Nephron (organoid): ENCODE measurements around the gene SNRNP200.

Experiments used
- H3K27ac Mint-ChIP-seq, 3 experiments: 2 replicates each; pipeline ENCODE4 v1.8.0; 2020; ENCODE audit warnings: mixed read lengths in 3 of 3, mild to moderate bottlenecking in 2 of 3, moderate library complexity in 1 of 3
- H3K27me3 Mint-ChIP-seq: 2 replicates; pipeline ENCODE4 v1.8.0; 2021; ENCODE audit warnings: low read depth, mild to moderate bottlenecking, moderate library complexity, mixed read lengths
- H3K36me3 Mint-ChIP-seq: 2 replicates; pipeline ENCODE4 v1.8.0; 2020; ENCODE audit warnings: low read depth, mixed read lengths
- H3K4me1 Mint-ChIP-seq: 2 replicates; pipeline ENCODE4 v1.8.0; 2020; ENCODE audit warnings: mixed read lengths
- H3K4me3 Mint-ChIP-seq, 3 experiments: 2 replicates each; pipeline ENCODE4 v1.8.0; 2020; ENCODE audit warnings: mild to moderate bottlenecking in 3 of 3, mixed read lengths in 3 of 3, moderate library complexity in 2 of 3
- H3K9me3 Mint-ChIP-seq: 2 replicates; pipeline ENCODE4 v1.8.0; 2020; ENCODE audit warnings: mixed read lengths
- CTCF ChIP-seq, 3 experiments: fragments of 200-600 bp; sonication (generic); IDR thresholded peaks; one replicate each; pipeline ENCODE4 v1.5.0; 2021; ENCODE audit warnings: antibody characterized with exemption in 3 of 3; ENCODE audit not compliant: unreplicated experiment in 3 of 3

The SNRNP200 gene

GRCh38 chr2:96271995-96272394 is 33.4 kb downstream of the SNRNP200 start:
- Mint-ChIP-seq H3K9me3 (no peaks in the 10 kb centered on the region), H3K27me3 (no peaks in the 10 kb centered on the region), H3K4me1 (no peaks in the 10 kb centered on the region), H3K27ac (no peak overlapping the region), H3K36me3 (peaks cover 74% of the 10 kb centered on the region), H3K4me3 (no peak overlapping the region)
- TF ChIP-seq CTCF (IDR thresholded peaks at IDR 0.05; ENCODE audit: unreplicated experiment in 3 of 3) = no peak

GRCh38 chr2:96267159-96267971 is 38.0 kb downstream of the SNRNP200 start:
- H3K27me3 Mint-ChIP-seq = no peaks in the 10 kb centered on the region

GRCh38 chr2:96265840-96266679 is 39.3 kb downstream of the SNRNP200 start, which contains the start of the genes CIAO1 and TMEM127:
Gene CIAO1 (plus strand): TSS chr2:96266225. CDS start chr2:96266351, 126 bp downstream.
Gene TMEM127 (minus strand): TSS chr2:96265997. CDS start chr2:96265381, 616 bp downstream.
- peak within 1 kb of the TSS; percentile 82 to 97 (median 93) for H3K27ac Mint-ChIP-seq
- no peaks in the 10 kb centered on the region for H3K27me3 Mint-ChIP-seq
- peak within 1 kb of the TSS; percentile 97 to 100 (median 97) for H3K4me3 Mint-ChIP-seq
- TF ChIP-seq CTCF (IDR thresholded peaks at IDR 0.05; ENCODE audit: unreplicated experiment in 3 of 3) = peak; percentile 23 to 51 (median 38)
- peaks cover 22% of the 10 kb centered on the region for H3K4me1 Mint-ChIP-seq
- H3K36me3 Mint-ChIP-seq = peaks cover 27% of the 10 kb centered on the region
- H3K9me3 Mint-ChIP-seq = no peaks in the 10 kb centered on the region

More at GRCh38 chr2:96267159-96267971, 38.0 kb downstream of the SNRNP200 start:
- Mint-ChIP-seq H3K36me3 (peaks cover 39% of the 10 kb centered on the region), H3K4me3 (peak overlapping the region; percentile 84 to 88 (median 88)), H3K27ac (peak overlapping the region in 1 of 3 experiments; percentile 55), H3K4me1 (peaks cover 22% of the 10 kb centered on the region), H3K9me3 (no peaks in the 10 kb centered on the region)
- TF ChIP-seq CTCF (IDR thresholded peaks at IDR 0.05; ENCODE audit: unreplicated experiment in 3 of 3) = no peak

DNA sequence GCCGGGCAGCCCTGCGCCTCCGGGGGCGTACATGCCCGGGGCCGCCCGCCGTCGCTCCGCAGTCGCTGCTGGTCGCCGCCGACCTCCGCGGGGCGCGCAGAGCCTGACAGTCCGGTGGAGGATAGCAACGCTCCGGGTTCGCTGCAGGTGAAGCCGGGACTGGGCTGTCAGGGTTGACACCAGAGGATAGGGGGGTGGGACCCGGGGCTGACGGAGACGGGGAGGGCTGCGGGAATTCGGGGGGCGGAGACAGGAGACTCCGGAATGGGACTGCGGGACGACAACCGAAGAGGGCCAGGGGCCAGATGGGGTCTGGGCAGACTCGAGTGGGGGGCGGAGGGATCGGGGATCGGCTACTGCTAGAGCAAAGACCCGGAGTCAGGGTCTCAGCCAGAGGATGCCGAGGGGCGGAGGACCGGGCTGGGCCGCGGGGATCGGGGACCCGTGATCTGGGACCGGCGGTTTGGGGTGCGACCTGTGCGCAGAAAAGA is 40.0 kb downstream of the SNRNP200 start:
- peak overlapping the region in 1 of 3 experiments; percentile 80 for H3K27ac Mint-ChIP-seq
- no peaks in the 10 kb centered on the region for H3K9me3 Mint-ChIP-seq
- peaks cover 29% of the 10 kb centered on the region for H3K4me1 Mint-ChIP-seq
- peak overlapping the region; percentile 97 to 100 (median 97) for H3K4me3 Mint-ChIP-seq
- no peaks in the 10 kb centered on the region for H3K27me3 Mint-ChIP-seq
- peaks cover 26% of the 10 kb centered on the region for H3K36me3 Mint-ChIP-seq
- no peak for TF ChIP-seq CTCF (IDR thresholded peaks at IDR 0.05; ENCODE audit: unreplicated experiment in 3 of 3)

DNA sequence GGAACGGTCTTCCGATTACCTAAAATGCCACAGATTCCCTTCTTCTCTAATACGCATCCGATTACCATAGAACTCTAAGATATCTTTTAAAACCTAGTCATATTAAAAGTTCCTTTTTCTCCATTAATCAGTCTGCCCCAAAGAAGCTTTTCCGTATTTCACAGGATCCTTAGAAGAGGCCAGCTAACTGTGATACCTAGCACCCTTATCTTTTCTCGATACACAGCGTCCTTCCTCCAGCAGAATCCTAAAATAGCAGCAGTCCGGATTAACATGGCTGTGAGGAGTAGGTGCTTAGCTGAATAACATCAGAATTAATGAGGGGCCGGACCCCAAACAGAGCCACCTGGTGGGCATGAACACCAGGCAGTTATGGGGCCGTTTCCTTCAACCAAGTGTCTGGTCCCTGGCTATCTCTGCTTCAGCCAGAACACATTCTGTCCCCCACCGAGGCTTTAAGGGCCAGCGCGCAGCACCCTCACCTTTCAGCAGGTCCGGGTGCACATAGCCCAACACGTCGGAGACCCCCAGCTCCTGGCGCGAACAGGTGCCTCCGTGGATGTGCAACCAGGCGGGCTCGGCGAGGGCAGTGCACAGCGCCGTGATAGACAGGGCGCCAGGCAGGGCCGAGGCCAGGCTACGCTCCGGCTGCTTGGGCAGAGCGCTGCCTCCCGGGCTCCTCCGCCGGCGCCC is 40.5 kb downstream of the SNRNP200 start:
- no peaks in the 10 kb centered on the region for H3K9me3 Mint-ChIP-seq
- peaks cover 33% of the 10 kb centered on the region for H3K4me1 Mint-ChIP-seq
- H3K27ac Mint-ChIP-seq = peak overlapping the region; percentile 39 to 68 (median 54)
- peaks cover 24% of the 10 kb centered on the region for H3K36me3 Mint-ChIP-seq
- peak overlapping the region; percentile 78 to 92 (median 84) for H3K4me3 Mint-ChIP-seq
- no peaks in the 10 kb centered on the region for H3K27me3 Mint-ChIP-seq
- TF ChIP-seq CTCF (IDR thresholded peaks at IDR 0.05; ENCODE audit: unreplicated experiment in 3 of 3) = peak; percentile 49 to 55 (median 49)
